ENCODE measurements around the gene SLC7A1.

SLC7A1 gene

GRCh38 chr13:29613101-29613500 lies 17.6 kb upstream of the SLC7A1 start:
- no peak for TF ChIP-seq CTCF (IDR thresholded peaks at IDR 0.05; ENCODE audit: low read depth, low read length)
- no peak overlapping the region for H3K4me3 ChIP-seq (ENCODE audit: low read depth, low read length)

- no peak overlapping the region for H3K4me3 ChIP-seq (ENCODE audit: low read depth, low read length)
- TF ChIP-seq CTCF (IDR thresholded peaks at IDR 0.05; ENCODE audit: low read depth, low read length) = no peak
Observed at GRCh38 chr13:29607465-29607864, 12.0 kb upstream of the SLC7A1 start.

GRCh38 chr13:29605860-29606526 lies 10.5 kb upstream of the SLC7A1 start:
- H3K4me3 ChIP-seq (ENCODE audit: low read depth, low read length) = no peak overlapping the region
- no peak for TF ChIP-seq CTCF (IDR thresholded peaks at IDR 0.05; ENCODE audit: low read depth, low read length)

- H3K4me3 ChIP-seq (ENCODE audit: low read depth, low read length) = no peak overlapping the region
- no peak for TF ChIP-seq CTCF (IDR thresholded peaks at IDR 0.05; ENCODE audit: low read depth, low read length)
Observed at GRCh38 chr13:29598321-29598720, 2.8 kb upstream of the SLC7A1 start.

GRCh38 chr13:29597706-29598105 lies 2.2 kb upstream of the SLC7A1 start:
- no peak for TF ChIP-seq CTCF (IDR thresholded peaks at IDR 0.05; ENCODE audit: low read depth, low read length)
- H3K4me3 ChIP-seq (ENCODE audit: low read depth, low read length) = no peak overlapping the region

GRCh38 chr13:29597246-29597645 lies 1.8 kb upstream of the SLC7A1 start:
- TF ChIP-seq CTCF (IDR thresholded peaks at IDR 0.05; ENCODE audit: low read depth, low read length) = no peak

GRCh38 chr13:29596064-29596418 lies 553 bp upstream of the SLC7A1 start:
- no peak for TF ChIP-seq CTCF (IDR thresholded peaks at IDR 0.05; ENCODE audit: low read depth, low read length)
- H3K4me3 ChIP-seq (ENCODE audit: low read depth, low read length) = peak overlapping the region; percentile 58

More at GRCh38 chr13:29597246-29597645, 1.8 kb upstream of the SLC7A1 start:
- no peak overlapping the region for H3K4me3 ChIP-seq (ENCODE audit: low read depth, low read length)

Measured in WI38 (cell line).